NAMALWA (cell line): Measurements from ENCODE around the gene TNFAIP1.

ENCODE experiments used
- DNase-seq: peaks from one replicate; pipeline ENCODE4 v3.0.0-alpha.2; 2015; ENCODE audit warnings: low spot score

TNFAIP1 gene

GRCh38 chr17:28371245-28372202 lies 36.0 kb downstream of the TNFAIP1 start, which contains the start of gene SARM1:
TSS of gene SARM1 (plus strand) at chr17:28371694. CDS start at chr17:28372033, 339 bp downstream.
- peak; percentile 92 for DNase-seq

DNA sequence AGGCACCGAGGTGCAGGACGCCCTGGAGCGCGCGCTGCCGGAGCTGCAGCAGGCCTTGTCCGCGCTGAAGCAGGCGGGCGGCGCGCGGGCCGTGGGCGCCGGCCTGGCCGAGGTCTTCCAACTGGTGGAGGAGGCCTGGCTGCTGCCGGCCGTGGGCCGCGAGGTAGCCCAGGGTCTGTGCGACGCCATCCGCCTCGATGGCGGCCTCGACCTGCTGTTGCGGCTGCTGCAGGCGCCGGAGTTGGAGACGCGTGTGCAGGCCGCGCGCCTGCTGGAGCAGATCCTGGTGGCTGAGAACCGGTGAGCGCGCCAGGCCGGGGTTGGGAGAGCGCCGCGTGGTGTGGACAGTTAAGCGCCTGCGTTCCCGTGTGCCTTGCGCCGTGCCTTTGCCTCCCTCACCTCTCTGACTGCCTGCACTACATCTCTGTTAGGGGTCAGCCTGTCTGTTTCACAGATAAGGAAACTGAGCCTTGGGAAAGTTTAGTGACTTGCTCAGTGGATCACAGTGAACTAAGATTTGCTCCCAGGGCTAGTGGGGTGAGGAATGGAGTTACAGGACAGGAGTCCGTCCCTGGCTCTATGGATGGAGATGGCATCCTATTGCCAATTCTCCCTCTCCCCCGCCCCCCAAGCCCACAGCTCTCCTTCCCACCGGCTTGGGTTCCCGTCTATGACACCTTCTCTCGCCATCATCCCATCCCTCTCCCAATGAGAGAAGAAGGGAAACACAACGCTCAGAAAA lies 36.8 kb downstream of the TNFAIP1 start:
- no peak for DNase-seq

GRCh38 chr17:28372945-28373274 lies 37.3 kb downstream of the TNFAIP1 start:
- DNase-seq = no peak

GRCh38 chr17:28379814-28380801 lies 44.5 kb downstream of the TNFAIP1 start:
- DNase-seq = no peak

DNA sequence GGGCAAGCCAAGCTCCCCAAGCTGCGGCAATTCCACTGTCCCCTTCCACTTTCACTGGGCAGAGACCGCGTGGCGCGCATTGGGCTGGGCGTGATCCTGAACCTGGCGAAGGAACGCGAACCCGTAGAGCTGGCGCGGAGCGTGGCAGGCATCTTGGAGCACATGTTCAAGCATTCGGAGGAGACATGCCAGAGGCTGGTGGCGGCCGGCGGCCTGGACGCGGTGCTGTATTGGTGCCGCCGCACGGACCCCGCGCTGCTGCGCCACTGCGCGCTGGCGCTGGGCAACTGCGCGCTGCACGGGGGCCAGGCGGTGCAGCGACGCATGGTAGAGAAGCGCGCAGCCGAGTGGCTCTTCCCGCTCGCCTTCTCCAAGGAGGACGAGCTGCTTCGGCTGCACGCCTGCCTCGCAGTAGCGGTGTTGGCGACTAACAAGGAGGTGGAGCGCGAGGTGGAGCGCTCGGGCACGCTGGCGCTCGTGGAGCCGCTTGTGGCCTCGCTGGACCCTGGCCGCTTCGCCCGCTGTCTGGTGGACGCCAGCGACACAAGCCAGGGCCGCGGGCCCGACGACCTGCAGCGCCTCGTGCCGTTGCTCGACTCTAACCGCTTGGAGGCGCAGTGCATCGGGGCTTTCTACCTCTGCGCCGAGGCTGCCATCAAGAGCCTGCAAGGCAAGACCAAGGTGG lies 45.7 kb downstream of the TNFAIP1 start:
- no peak for DNase-seq

- no peak for DNase-seq
These were observed 48.9 kb downstream of the TNFAIP1 start for GRCh38 chr17:28384281-28385036.

DNA sequence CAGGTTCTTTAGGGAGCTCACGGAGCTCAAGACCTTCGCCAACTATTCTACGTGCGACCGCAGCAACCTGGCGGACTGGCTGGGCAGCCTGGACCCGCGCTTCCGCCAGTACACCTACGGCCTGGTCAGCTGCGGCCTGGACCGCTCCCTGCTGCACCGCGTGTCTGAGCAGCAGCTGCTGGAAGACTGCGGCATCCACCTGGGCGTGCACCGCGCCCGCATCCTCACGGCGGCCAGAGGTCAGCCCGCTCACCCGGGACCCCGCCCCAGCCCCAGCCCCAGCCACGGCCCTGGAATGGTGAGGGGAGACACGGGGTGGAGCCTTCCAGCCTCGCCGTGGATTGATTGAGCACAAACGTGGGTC lies 49.5 kb downstream of the TNFAIP1 start:
- no peak for DNase-seq

GRCh38 chr17:28385406-28385805 lies 49.8 kb downstream of the TNFAIP1 start:
- DNase-seq = no peak

DNA sequence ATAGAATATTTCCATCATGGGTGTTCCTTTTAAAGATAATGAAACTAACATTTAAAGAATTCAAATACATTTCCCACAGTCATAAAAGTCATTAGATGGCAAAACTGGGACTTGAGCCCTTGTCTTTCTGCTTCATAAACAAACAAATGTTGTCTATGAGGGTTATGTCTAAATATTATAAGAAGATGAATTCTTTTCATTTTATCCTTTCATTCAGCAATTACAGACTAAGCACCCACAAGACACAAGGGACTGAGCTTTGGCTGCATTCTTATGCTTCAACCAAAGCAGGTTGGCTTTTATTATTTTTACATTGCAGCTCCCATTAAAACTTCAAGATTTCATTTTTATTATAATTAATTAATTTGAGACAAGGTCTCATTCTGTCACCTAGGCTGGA lies 50.8 kb downstream of the TNFAIP1 start:
- DNase-seq = no peak

DNA sequence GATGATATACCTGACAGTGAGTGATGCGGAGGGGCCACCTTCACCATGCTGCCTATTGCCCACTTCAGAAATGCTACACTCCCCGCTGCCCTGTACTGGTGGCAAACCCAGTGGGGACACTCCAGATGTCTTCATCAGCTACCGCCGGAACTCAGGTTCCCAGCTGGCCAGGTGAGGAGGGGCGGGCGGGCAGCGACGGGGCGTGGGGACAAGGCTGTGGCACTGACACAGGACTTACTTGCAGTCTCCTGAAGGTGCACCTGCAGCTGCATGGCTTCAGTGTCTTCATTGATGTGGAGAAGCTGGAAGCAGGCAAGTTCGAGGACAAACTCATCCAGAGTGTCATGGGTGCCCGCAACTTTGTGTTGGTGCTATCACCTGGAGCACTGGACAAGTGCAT lies 52.5 kb downstream of the TNFAIP1 start:
- no peak for DNase-seq

- DNase-seq = no peak
These were observed 54.6 kb downstream of the TNFAIP1 start for GRCh38 chr17:28390141-28390540.

GRCh38 chr17:28390563-28390962 lies 55.0 kb downstream of the TNFAIP1 start:
- DNase-seq = no peak

DNA sequence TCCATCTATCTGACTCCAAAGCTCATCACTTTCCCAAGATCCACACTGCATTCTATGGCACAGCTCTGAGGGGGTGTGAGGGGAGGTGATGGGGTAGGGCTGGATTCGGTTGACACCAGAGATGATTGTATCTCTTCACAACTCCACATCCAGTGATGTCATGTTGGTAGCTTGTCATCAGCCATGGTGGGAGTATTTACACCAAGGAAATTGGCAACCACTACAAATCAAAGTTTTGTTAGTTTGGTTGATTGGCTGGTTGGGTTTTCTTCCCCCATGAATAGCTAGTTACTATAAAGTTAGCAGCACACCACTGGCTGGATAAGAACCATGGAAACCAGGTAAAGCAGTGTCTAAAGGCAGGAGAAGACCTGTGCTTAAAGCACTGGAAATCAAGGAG lies 55.4 kb downstream of the TNFAIP1 start:
- DNase-seq = no peak

DNA sequence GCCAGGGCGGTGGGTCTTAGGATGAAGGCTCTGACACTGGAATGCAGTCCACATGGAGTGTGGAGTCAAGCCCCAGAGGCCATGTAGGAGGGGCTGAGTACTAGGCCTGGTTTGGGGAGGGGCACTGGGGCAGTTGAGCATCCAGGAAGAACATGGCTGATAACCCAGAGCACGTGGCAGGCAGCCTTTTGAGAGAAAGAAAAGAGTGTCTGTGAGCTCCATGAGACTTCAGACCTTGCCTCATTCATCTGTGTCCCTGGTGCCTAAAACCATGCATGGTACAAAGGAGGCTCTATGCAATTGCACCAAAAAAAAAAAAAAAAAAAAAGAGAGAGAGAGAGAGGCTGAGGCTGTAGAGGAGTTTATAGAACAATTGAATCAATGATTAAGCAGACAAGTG lies 55.8 kb downstream of the TNFAIP1 start:
- no peak for DNase-seq

GRCh38 chr17:28392491-28392890 lies 56.9 kb downstream of the TNFAIP1 start:
- DNase-seq = no peak

DNA sequence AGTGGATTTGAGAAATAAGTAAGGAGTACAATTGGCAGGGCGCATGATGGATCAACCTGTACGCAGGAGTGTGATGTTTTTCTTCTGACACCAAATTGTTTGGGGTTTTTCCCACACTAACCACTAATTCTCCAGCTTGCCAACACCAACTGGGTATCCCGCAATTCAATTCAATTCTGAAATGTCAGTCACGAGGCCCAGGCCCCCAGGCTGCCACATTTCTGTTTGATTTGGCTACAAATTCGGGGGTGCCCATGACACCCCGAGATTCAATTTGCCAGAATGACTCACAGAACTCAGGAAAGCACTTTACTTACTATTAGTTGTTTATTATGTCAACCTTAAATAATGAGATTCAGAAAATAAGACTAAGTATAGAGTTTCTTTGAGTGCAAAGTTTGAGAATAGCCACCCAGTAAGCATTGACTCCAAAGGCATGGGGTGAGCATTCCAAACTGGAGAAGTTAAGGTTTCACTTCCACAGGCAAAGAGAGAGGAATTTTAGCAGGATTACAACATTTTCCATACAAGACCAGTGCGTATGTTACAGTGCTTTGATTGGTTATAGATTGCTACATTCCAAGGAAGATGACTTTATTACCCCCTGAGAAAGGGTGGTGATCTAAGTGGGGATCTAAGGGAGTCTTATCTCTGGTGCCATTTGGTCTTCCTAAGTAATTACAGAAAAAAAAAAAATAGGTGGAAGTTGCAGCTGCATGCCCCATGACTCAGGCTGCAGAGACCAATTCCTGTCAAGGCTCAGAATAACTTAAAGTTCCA lies 59.0 kb downstream of the TNFAIP1 start:
- no peak for DNase-seq

DNA sequence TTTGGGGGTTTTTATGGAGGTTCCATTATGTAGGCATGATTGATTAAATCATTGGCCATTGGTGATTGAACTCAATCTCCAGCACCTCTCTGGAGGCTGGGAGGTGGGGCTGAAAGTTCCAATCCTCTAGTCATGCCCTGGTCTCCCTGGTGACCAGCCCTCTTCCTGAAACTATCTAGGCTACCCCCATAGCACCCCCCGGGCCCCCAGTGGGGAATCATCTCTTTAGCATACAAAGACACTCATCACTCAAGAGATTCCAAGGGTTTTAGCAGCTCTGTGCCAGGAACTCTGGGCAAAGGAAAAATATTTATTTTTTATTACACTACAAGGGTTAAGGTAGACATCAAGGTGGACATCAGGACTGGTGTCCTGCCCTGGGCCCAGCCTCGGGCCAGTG lies 59.9 kb downstream of the TNFAIP1 start:
- no peak for DNase-seq

- no peak for DNase-seq
These were observed 60.4 kb downstream of the TNFAIP1 start for GRCh38 chr17:28395968-28396367.
